HG03342 (cell line): ENCODE results near the gene MPHOSPH6.
"Not testable (repeated sequence)": the region's sequence is repeated elsewhere in the genome, so short reads cannot be mapped to it uniquely, and the experiment has no call there.

Experiments used
- ATAC-seq: cut with Tn5 transposase; IDR thresholded peaks from one replicate; pipeline ENCODE4 v1.9.1; 2021; ENCODE audit warnings: mild to moderate bottlenecking, moderate library complexity; ENCODE audit not compliant: unreplicated experiment

Gene MPHOSPH6

DNA sequence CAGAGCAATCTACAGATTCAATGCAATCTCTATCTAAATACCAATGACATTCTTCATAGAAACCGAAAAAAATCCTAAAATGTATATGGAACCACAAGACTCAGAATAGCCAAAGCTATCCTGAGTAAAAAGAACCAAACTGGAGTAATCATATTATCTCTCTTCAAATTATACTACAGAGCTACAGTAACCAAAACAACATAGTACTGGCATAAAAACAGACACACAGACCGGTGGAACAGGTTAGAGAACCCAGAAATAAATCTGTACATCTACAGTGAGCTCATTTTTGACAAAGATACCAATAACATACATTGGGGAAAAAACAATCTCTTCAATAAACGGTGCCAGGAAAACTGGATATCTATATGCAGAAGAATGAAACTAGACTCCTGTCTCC lies 45.4 kb downstream of the MPHOSPH6 start:
- no peak for ATAC-seq

GRCh38 chr16:82119405-82119804 lies 50.6 kb downstream of the MPHOSPH6 start:
- no peak for ATAC-seq

GRCh38 chr16:82118749-82119148 lies 51.3 kb downstream of the MPHOSPH6 start:
- ATAC-seq, result no peak

GRCh38 chr16:82116535-82116934 lies 53.5 kb downstream of the MPHOSPH6 start:
- no peak for ATAC-seq

GRCh38 chr16:82113741-82114140 lies 56.3 kb downstream of the MPHOSPH6 start:
- ATAC-seq, result no peak

- ATAC-seq, result no peak
Measured at GRCh38 chr16:82111944-82112343, 58.1 kb downstream of the MPHOSPH6 start.

GRCh38 chr16:82109266-82109665 lies 60.8 kb downstream of the MPHOSPH6 start:
- ATAC-seq, result not testable (repeated sequence)

- no peak for ATAC-seq
Measured at GRCh38 chr16:82108774-82109173, 61.2 kb downstream of the MPHOSPH6 start.

GRCh38 chr16:82108100-82108499 lies 61.9 kb downstream of the MPHOSPH6 start:
- no peak for ATAC-seq

- ATAC-seq, result no peak
Measured at GRCh38 chr16:82105107-82105506, 64.9 kb downstream of the MPHOSPH6 start.
